ENCODE data around the gene FAM117A. TPM values are rescaled to one million over a fixed set of nuclear protein-coding genes. Genes with fewer than 3 reads are reported as not detected.

FAM117A gene
- total and polyA plus RNA-seq, 10 of the 15 experiments (the other 5 are each of a cell fraction or from before 2014, with no cell fraction given): 2.1 to 29.6 (median 20.0) TPM

DNA sequence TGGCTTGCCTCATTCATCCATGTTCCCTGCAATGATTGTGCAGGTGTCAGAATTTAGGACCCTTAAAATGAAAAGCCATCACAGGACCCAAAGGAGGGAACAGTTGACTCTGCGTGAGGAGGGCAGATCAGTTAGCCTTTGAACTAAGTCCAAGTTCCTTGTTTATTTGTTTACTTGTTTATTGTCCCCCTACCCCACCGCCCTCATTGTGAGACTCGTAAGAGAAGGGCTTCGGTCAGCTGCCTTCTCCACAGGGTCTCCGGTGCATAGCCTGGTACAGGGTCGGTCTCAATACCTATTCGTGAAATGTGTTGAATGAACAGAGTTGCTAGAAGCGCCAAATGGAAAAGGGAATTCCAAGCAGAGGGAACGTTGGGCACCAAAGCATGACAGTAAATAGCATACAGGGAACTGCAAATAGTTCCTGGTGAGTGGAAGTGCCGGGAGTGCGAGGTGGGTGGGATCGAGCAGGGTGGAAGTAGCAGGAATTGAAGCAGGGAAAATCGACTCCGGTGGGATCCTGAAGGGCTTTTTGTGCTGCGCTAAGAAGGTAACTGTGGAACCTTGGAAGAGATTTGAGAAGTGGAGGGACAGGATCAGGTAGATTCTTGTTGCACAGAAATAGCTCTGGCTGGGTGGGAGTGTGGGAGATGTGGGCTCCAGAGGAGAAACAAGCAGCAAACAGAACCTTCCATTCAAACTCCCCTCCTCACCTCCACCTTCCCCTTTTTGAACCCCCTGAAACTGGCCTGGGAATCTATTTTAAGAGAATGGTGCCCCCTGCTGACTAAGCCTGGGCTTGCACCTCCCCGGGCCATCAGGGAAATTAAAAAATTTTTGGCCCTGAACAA lies 68.9 kb downstream of the FAM117A start (continued):
- TF ChIP-seq, protein P1, sequence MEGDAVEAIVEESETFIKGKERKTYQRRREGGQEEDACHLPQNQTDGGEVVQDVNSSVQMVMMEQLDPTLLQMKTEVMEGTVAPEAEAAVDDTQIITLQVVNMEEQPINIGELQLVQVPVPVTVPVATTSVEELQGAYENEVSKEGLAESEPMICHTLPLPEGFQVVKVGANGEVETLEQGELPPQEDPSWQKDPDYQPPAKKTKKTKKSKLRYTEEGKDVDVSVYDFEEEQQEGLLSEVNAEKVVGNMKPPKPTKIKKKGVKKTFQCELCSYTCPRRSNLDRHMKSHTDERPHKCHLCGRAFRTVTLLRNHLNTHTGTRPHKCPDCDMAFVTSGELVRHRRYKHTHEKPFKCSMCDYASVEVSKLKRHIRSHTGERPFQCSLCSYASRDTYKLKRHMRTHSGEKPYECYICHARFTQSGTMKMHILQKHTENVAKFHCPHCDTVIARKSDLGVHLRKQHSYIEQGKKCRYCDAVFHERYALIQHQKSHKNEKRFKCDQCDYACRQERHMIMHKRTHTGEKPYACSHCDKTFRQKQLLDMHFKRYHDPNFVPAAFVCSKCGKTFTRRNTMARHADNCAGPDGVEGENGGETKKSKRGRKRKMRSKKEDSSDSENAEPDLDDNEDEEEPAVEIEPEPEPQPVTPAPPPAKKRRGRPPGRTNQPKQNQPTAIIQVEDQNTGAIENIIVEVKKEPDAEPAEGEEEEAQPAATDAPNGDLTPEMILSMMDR (IDR thresholded peaks at IDR 0.05 in 2 of 3, conservative IDR thresholded peaks at IDR 0.05 in 1 of 3; ENCODE audit: control insufficient read depth in 2 of 3, extremely low read depth in 1 of 3, insufficient read depth in 1 of 3, low read depth in 3 of 3, low read length in 3 of 3): peak; percentile 75 to 95 (median 93)
- TF ChIP-seq TCF3 (IDR thresholded peaks at IDR 0.05; ENCODE audit: borderline replicate concordance, insufficient read depth, low read depth, low read length) (no peak), MTA2 (IDR thresholded peaks at IDR 0.05; ENCODE audit: low read depth) (no peak), PML (IDR thresholded peaks at IDR 0.05; ENCODE audit: low read length) (peak; percentile 2; the same call in 1 of the 2 replicates), RFX5 (IDR thresholded peaks at IDR 0.05; ENCODE audit: low read depth, low read length) (no peak), CHD2 (IDR thresholded peaks at IDR 0.05; ENCODE audit: borderline replicate concordance, low read depth, low read length) (no peak)

DNA sequence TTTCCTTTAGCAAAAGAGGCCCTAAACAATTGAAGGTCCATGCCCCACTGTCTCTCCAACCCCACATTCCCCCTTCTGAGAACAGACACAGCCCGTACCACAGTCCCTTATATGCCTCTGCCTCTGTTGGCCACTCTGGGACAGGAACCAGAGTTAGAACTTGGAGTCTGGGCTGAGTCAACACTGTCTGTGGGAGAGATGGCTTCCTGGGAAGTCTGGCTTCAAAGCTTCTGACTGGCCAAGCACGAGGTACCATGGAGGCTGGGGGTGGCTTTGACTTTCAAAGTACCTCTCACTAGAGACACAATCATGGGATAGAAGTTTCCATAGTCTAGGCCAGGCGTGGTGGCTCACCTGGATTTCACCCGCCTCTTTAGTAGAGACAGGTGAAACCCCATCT lies 71.2 kb downstream of the FAM117A start:
- SMC1A ChIA-PET (ENCODE audit: uncharacterized antibody, unreplicated experiment): interaction anchor here (10.0 kb wide), 1 partner anchor 123 kb away, joined by 121 read pairs; no protein-coding TSS in a partner anchor
- no peak for ATAC-seq
- CTCF ChIA-PET: interaction anchor here (21.7 kb wide), 1 partner anchor 120 kb away, joined by 483 read pairs; the partner anchor contains the start of gene NXPH3
- no TSS peak for BruUV-seq (replicated peaks)
- no peak for FAIRE-seq
- no peak overlapping the region for H2AFZ ChIP-seq (ENCODE audit: control insufficient read depth, low read depth, low read length)
- H3K9ac ChIP-seq (ENCODE audit: control insufficient read depth, insufficient read depth, low read length): no peak overlapping the region
- H3K4me1 ChIP-seq (ENCODE audit: control insufficient read depth, insufficient read depth, low read length): peaks cover 17% of the 10 kb centered on the region
- no peak overlapping the region for H3K27ac ChIP-seq (ENCODE audit: control insufficient read depth, insufficient read depth)
- RAD21 ChIA-PET (ENCODE audit: unreplicated experiment): interaction anchor here (1.1 kb wide), 1 partner anchor 105 kb away, joined by 3 read pairs; no protein-coding TSS in a partner anchor
- no peak for DNase-seq (ENCODE audit: low read depth, low spot score)
- H3K79me2 ChIP-seq (ENCODE audit: control insufficient read depth, insufficient read depth, low read length): no peaks in the 10 kb centered on the region
- H3K4me3 ChIP-seq: no peak overlapping the region
- in situ Hi-C loops (cut with MboI): no loop called here
- 52% methylated on average over 4 of the region's 4 CpGs for WGBS (ENCODE audit: insufficient coverage, insufficient replicate concordance, low lambda C conversion rate, missing lambda C conversion rate)
- H3K36me3 ChIP-seq (ENCODE audit: control insufficient read depth in 2 of 2, insufficient read depth in 2 of 2, low read length in 1 of 2): no peaks in the 10 kb centered on the region
- H4K20me1 ChIP-seq (ENCODE audit: control insufficient read depth, insufficient read depth): no peaks in the 10 kb centered on the region
- intact Hi-C loops (cut with micrococcal nuclease; ENCODE audit: unreplicated experiment): loop anchor here (10.0 kb wide), 1 partner anchor 78 kb away; no protein-coding TSS in a partner anchor
- H3K27me3 ChIP-seq (replicated peaks in 1 of 2; ENCODE audit: control insufficient read depth in 2 of 2, insufficient read depth in 2 of 2, low read length in 1 of 2): no peaks in the 10 kb centered on the region
- H3K4me2 ChIP-seq (ENCODE audit: control insufficient read depth, insufficient read depth): no peak overlapping the region
- POLR2A ChIA-PET: no interaction called here
- no peaks in the 10 kb centered on the region for H3K9me3 ChIP-seq (replicated peaks; ENCODE audit: control insufficient read depth, insufficient read depth, low read length)
- TF ChIP-seq, protein P2, sequence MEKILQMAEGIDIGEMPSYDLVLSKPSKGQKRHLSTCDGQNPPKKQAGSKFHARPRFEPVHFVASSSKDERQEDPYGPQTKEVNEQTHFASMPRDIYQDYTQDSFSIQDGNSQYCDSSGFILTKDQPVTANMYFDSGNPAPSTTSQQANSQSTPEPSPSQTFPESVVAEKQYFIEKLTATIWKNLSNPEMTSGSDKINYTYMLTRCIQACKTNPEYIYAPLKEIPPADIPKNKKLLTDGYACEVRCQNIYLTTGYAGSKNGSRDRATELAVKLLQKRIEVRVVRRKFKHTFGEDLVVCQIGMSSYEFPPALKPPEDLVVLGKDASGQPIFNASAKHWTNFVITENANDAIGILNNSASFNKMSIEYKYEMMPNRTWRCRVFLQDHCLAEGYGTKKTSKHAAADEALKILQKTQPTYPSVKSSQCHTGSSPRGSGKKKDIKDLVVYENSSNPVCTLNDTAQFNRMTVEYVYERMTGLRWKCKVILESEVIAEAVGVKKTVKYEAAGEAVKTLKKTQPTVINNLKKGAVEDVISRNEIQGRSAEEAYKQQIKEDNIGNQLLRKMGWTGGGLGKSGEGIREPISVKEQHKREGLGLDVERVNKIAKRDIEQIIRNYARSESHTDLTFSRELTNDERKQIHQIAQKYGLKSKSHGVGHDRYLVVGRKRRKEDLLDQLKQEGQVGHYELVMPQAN (conservative IDR thresholded peaks at IDR 0.05): no peak
- TF ChIP-seq, protein P3, sequence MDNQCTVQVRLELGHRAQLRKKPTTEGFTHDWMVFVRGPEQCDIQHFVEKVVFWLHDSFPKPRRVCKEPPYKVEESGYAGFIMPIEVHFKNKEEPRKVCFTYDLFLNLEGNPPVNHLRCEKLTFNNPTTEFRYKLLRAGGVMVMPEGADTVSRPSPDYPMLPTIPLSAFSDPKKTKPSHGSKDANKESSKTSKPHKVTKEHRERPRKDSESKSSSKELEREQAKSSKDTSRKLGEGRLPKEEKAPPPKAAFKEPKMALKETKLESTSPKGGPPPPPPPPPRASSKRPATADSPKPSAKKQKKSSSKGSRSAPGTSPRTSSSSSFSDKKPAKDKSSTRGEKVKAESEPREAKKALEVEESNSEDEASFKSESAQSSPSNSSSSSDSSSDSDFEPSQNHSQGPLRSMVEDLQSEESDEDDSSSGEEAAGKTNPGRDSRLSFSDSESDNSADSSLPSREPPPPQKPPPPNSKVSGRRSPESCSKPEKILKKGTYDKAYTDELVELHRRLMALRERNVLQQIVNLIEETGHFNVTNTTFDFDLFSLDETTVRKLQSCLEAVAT (IDR thresholded peaks at IDR 0.05): no peak
- no peak for TF ChIP-seq EP300 (IDR thresholded peaks at IDR 0.05; ENCODE audit: borderline replicate concordance in 1 of 2, control insufficient read depth in 1 of 2, low read depth in 2 of 2, low read length in 2 of 2)
- no peak for TF ChIP-seq POLR2AphosphoS2 (IDR thresholded peaks at IDR 0.05; ENCODE audit: low read depth, low read length)

Measured in GM12878 (cell line).